ENCODE measurements around the gene RCBTB1.

GRCh38 chr13:49561062-49561410 lies 24.3 kb downstream of the RCBTB1 start:
- TF ChIP-seq, protein P1, sequence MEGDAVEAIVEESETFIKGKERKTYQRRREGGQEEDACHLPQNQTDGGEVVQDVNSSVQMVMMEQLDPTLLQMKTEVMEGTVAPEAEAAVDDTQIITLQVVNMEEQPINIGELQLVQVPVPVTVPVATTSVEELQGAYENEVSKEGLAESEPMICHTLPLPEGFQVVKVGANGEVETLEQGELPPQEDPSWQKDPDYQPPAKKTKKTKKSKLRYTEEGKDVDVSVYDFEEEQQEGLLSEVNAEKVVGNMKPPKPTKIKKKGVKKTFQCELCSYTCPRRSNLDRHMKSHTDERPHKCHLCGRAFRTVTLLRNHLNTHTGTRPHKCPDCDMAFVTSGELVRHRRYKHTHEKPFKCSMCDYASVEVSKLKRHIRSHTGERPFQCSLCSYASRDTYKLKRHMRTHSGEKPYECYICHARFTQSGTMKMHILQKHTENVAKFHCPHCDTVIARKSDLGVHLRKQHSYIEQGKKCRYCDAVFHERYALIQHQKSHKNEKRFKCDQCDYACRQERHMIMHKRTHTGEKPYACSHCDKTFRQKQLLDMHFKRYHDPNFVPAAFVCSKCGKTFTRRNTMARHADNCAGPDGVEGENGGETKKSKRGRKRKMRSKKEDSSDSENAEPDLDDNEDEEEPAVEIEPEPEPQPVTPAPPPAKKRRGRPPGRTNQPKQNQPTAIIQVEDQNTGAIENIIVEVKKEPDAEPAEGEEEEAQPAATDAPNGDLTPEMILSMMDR (conservative IDR thresholded peaks at IDR 0.05; ENCODE audit: low read length) = no peak
- TF ChIP-seq EZH2phosphoT487 (IDR thresholded peaks at IDR 0.05; ENCODE audit: borderline replicate concordance, low read depth, low read length) = no peak
